Suppressor macrophage treated with lipopolysaccharide for 1 hour (primary cell): ENCODE measurements around the gene CHST6.
A peak's percentile ranks its signal among the peaks of the same experiment; 100 is the strongest.
"Not testable (repeated sequence)": the region's sequence is repeated elsewhere in the genome, so short reads cannot be mapped to it uniquely, and the experiment has no call there.

Experiments used
- DNase-seq, 3 donors: peaks; one replicate each; pipeline ENCODE4 v3.0.0-alpha.2; 2020 to 2022

CHST6 gene

DNA sequence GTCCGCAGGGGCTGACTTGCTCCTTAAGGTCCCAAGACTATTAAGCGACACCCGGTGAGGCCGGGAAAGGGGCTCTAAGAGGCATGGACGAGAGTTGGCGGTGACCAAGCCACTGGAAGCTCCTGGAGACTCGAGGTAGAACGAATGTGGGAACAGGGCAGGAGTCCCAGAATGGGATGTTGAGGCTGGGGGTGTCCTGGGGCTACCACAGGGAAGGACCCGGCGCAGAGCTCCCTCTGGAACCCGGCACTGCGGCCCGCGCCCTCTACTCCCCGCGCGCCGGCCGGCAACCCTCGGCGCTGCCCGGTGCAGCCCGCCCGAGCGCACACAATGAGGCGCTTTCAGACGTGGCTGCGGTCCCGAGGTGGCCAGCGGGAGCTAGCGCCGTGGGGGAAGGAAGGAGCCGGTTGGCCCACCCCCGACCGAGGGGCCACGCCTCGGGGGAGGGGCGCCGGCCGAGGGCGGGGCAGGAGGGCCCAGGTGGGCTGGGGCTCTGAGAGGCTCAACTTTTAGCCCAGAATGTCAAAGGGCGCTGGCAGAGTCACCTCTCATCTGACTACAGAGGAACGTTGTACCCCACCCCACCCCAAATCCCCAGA, at the start of gene CHST6:
Gene CHST6 (minus strand): TSS at position 366 of the 599 bp plus-strand sequence. CDS start 15,613 bp downstream, outside the sequence.
- peak; percentile 29 to 71 (median 47) for DNase-seq

DNA sequence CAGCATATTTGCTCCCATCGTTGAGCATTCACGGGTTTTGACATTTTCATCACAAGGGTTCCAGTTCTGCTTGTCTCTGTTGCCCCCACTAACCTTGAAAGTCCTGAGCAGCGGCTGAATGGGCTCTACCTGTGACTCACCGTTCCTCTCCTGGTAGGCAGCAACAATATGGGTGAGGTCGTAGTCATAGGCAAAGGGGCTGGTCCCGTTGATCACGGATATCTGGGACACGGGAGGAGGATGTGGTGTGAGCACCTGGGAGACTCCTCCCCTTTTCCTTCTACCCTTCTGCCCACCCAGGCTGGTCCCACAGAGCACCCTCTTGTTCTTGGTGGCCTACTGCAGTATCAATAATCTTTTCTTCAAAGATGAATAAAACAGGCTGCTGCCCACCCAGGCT, 47.2 kb upstream of the CHST6 start:
- not testable (repeated sequence) for DNase-seq

DNA sequence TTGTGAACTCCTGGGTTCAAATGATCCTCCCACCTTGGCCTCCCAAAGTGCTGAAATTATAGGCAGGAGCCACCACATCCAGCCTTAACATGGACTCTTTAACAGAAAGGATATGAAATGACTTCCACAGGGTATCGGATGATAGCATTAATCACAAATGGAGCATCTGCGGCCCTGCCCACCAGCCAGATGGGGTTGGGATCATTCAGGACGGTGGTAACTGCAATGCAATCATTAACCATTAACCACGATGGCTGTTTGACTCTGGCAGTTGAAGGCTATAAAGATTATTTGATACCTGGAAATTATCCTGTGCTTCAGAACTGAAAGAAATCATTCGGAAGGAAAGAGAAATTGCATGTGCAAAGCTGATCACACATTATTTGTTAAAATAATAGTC, 46.0 kb upstream of the CHST6 start:
- DNase-seq: no peak

DNA sequence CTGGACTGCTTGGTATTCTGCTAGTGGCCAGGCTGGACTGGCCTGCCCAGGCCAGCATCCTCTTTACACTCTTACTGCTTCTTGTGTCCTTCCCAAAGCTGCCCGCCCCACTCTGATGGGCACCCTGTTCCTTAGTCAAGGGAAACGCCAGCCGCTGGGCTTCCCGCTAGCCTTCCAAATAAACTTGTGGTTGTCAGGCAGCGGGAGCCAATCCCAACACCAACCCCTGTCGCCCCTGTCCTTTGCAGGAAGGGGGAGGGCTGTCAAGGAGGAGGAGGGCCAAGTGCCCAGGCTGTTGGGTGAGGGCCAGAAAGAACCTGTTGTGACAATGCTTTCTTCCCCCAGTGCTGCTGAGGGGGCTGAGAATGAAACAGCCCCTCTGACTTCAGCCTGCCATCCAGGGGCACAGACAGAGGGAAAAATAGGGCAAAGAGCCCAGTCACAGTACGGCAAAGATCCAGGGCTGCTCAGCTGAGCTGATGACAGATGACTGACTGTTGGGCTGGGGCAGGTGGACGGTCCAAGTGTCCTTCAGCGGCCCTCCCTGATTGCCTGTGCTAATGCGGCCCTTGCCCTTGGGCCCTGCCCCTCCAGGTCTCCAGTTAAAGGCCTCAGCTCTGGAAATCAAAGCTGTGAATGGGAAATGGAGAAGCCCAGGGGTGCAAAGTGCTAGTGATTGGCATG, 43.8 kb upstream of the CHST6 start:
- DNase-seq: not testable (repeated sequence)

DNA sequence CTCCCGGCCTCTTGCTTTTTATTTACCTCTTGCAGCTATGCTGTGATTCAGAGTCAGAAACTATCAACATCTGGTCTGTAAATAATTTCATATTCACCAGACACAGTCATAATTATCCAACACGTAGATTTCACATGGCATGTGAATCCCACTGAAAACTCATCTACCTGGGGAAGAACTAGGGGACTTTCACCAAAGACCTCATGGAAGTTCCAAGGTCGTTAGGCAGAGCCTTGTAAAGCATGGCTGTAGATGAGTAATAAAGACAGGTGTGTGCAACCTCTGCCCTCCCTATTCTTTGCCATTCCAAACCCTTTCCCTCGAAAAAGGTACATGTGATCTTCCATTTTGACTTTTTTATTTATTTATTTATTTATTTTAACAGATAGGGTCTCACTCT, 42.5 kb upstream of the CHST6 start:
- DNase-seq: no peak

DNA sequence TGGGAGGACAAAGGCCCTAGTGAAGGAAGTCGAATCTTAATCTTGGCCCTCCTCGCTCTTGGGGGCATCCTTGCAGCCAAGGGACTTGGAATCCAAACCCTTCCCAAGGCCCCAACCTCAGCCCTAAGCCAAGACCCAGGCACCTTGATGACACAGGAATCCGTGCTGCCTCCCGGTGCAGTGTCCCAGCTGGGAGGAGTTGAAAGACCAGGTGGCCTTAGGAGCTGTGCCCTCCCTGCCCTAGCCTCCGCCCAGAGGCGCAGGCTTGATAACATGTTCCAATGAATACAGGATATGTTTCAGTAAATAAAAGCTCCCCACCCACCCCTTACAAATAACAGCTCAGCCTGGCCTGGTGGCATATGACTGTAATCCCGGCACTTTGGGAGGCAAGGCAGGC, 40.7 kb upstream of the CHST6 start, which contains the start of gene CHST5:
Gene CHST5 (minus strand): TSS at position 208 of the 400 bp plus-strand sequence. CDS start 5,724 bp downstream, outside the sequence.
- no peak for DNase-seq

DNA sequence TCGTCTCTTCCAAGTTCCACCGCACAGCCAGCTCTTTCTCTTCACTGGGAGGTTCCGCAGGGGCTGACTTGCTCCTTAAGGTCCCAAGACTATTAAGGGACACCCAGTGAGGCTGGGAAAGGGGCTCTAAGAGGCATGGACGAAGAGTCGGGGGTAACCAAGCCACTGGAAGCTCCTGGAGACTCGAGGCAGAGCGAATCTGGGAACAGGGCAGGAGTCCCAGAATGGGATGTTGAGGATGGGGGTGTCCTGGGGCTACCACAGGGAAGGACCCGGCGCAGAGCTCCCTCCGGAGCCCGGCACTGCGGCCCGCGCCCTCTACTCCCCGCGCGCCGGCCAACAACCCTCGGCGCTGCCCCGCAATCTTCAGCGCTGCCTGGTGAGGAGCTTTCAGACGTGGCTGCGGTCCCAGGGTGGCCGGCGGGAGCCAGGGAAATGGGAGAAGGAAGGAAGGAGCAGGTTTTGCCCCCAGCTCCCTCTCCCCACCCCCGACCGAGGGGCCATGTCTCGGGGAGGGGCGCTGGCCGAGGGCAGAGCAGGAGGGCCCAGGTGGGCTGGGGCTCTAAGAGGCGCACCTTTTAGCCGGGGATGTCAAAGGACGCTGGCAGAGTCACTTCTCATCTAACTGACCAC, 40.1 kb upstream of the CHST6 start:
- no peak for DNase-seq

DNA sequence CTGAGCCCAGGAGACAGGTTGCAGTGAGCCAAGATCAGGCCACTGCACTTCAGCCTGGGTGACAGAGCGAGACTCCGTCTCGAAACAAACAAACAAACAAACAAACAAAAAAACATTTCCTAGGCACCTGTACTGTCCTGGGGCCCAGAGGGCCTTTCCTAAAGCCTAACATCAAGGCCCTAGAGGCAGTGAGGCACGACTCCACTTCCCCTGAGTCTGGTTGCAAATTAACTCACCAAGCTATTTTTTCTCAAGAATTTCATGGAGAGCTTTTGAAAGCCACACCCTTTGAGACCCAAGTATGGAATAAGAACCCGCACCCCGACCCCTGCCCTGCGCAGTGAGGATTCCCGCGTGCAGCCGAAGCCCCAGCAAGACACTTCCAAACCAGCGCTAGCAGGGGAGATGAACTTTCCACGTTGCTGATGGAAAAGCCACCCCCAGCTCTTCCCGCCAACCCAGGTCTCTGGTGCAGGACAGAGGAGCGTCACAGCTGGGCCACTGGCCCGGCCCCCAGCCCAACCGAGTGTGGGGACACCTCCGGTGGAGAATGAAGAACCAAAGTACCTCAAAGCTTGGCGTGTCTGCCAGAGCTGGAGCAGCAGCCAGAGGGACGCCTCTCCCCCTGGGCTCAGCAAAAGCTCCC, 39.4 kb upstream of the CHST6 start:
- DNase-seq: no peak

DNA sequence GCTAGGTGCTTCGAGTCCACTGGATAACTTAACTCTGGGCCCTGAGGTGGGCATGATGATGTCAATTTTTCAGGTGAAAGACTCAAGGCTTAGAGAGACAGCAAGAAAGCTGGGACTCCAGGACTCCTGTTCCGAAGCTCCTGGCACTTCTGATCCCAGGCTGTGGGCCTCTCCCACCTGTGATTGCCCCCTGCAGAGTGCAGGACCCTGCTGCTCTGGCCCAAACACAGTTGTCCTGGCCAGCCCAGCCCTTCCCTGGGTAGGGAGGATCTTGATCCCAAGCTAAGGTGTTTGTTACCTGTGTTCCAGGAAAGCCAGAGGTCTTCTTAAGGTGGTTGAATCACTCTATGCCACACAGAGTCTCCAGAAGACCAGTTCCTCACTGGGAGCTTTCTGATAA, 37.5 kb upstream of the CHST6 start:
- no peak for DNase-seq

DNA sequence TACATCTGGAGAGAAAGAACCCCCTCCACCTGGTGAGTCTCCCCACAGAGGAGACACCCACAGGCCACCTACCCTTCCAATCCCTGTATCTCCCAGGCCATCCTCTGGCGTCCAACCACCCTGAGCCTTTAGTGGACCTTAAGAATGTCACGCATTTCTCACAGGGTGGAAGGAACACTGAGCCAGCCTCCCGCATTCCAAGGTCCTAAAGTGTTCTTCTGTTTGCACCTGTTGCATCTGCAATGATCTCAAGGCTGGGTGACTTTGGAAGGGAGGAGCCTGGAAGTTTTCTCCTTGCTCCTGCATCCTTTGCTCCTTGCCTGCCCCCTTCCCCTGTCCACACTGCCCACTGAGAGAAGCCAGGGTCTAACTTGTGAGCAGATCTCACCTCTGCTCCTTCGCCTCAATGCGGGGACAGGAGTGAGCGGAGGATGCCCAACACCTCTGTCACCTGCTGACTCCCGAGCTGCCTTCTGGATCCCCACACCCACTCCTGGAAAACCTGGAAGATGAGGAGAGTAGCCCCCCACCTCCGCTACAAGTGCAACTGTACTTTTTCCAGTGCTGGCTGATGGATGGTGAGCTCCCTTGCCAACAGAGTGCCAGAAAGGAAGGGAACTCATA, 37.0 kb upstream of the CHST6 start:
- DNase-seq: no peak

DNA sequence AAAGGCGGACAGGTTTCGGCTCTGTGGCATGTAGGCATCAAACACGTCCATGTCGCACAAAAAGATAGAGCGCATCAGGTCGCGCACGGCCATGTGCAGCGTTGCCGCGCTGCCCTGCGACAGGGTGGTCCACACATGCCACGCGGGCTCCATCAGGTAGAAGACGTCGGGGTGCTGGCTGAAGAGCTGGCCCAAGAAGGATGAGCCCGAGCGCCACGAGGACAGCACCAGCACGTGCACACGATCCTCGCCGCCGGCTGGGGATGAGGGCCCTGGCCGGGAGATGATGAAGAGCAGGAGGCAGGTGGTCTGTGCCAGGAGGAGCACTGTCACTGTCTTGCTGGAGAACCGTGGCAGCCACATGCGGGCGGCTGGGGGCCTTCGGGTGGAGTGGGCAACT, 34.7 kb upstream of the CHST6 start:
- no peak for DNase-seq

DNA sequence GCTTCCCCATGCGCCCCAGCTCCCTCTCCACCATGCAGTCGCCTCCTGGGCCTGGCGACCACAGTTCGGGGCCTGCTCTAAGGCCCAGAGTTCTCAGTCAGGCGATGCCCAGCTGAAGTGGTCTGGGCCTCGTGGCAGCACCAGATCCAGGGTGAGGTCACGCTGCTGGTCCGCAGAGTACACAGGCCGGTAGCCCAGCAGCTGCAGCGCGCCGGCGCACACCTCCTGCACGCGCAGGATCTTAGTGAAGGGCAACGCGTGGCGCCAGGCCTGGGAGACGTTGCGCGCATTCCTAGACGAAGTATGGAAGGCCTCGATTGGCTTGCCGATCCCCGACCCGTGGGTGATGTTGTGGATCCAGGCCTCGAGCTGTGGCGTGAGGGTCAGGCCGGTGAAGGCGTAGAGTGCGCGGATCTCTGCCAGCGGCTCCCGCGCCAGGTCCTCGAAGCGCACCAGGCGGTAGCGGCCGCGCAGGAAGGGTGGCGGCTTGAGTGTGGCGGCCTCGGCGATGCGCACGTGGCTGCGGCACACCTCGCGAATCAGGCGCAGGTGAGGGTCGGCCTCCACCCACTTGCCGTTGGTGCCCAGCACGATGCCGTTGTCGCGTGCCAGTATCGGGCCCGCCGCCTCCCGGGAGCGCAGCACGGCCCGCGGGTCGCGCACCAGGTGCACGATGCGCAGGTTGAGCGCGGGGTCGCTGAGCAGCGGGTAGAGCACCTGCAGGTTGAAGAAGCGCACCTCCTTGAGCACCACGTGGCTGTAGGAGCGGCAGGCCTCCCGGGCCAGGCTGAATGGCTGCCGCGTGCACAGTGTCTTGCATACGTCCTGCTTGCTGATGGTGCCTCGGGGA, 34.0 kb upstream of the CHST6 start:
- no peak for DNase-seq

DNA sequence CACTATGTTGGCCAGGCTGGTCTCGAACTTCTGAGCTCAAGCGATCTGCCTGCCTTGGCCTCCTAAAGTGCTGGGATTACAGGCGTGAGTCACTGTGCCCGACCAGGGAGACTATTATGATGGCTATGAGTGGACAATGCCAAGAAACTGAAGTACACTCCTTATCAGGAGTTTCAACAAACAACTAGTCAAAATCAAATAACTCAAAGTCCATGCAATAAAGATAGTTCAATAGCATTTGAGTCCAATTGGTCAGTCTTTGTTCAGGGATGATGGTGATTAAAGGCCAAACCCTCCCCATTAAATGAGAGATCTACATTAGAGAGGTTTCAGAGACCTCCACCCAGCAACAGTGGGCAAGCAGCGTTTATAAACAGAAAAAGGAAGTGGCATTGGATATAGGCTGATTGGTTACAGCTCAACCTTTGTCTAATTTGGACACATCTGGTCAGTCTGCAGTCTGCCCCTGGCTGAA, 32.6 kb upstream of the CHST6 start:
- no peak for DNase-seq

DNA sequence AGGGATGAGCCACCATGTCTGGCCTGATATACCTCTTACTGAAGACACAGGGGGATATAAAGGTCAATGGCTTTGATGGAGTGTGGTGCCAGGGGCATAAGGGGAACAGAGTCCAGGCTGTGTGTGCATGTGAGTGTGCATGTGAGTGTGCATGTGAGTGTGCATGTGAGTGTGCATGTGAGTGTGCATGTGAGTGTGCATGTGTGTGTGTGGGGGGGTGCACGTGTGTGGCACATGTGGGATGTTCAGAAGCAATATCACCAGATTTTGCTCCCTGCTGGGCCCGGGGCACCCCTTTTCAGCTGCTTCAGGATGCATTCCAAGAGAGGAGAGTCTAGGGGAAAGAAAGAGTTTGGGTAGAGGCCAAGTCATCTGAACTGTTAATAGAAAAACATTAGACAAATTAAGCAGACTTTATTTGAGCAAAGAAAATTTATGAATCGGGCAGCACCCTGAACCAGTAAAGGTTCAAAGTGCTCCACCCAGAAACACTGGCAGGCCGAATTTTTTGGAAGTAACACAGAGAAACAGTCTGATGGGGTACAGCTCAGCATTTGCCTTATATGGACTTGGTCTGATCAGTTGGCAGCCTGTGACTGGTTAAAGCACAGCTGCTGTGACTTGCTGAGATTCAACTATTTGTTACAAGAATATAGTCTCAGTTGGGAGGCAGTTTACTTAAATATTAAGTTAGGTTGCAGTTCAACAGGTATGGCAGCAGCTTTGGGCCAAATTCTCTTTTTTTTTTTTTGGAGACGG, 31.0 kb upstream of the CHST6 start:
- DNase-seq: no peak

DNA sequence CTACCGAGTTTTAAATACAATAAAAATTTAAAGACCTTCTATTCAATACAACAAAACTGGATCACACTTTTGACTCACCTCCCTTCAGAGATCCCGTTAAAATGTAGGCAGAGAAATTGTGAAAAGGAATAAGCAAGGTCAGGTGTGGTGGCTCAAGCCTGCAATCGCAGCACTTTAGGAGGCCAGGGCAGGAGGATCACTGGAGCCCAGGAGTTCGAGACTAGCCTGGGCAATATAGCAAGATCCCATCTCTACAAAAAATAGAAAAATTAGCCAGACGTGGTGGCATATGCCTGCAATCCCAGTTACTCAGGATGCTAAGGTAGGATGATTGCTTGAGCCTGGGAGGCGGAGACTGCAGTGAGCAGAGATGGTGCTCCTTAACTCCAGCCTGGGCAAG, 23.9 kb upstream of the CHST6 start:
- DNase-seq: no peak

DNA sequence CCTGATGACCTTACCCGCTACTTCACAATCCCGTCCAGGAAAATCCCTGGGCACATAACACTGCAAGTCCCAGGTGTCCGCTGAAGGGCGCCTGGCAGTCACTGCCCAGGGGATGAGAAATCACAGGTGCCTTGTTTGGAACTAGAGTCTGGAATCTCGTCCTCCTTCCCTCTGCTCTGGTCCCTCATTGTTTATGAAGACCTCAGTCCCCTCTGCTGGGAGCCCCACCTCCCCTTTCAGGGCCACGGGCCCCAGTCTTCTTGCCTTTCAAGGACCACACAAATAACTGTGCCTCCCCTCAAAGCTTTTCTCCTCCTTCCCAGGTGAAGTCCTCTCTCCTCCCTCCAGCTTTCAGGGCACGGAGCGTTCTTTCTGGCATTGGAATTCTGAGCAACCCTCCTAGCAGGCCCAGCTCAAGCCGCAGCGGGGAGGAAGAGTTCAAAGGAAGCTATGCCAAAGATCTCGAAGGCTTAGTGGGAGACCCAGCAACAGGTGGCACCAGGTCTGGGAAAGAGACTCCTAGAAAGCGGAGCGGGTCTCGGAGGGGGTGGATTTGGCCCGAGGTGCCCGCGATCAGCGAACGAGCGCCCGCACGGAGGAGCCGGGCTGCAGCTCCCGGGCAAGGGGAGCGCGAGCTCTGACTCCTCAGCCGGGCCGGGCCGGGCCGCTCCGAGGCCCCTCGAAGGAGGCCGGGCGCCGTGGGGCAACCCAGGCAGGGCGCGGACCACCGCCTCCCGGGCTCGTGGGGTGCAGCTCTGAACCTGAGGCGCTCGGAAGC, 21.1 kb upstream of the CHST6 start:
- peak in 2 of 3 donors; percentile 30 to 54 for DNase-seq

DNA sequence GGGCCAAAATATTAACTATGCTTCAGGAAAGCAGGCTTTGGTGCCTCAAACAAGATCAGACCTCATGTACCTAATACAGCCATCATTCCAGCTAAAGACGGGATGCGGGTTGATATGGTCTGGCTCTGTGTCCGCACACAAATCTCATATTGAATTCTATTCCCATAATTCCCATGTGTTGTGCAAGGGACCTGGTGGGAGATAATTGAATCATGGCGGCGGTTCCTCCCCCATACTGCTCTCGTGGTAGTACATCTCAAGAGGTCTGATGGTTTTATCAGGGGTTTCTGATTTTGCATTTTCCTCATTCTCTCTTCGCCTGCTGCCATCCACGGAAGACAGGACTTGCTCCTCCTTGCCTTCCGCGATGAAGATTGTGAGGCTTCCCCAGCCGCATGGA, 19.1 kb upstream of the CHST6 start:
- DNase-seq: no peak

DNA sequence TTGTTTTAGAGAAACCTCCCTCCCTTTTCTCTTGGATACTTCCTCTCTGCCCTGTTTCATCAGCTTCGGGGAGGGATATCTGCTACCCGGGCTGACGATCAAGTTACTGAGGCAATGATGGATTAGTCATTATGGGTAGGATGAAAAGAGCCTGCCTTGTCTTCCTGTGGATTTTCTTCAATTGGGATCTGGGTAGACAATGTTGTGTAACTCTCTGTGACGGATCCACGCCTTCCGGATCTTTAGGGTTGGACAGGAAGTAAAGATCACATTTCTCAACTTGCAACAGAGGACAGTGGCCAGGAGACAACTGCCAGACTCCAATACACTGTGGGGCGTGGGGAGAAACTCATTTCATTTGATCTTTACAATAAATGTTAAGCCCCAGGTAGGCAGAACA, 11.3 kb upstream of the CHST6 start:
- DNase-seq: peak; percentile 92 to 98 (median 98)

DNA sequence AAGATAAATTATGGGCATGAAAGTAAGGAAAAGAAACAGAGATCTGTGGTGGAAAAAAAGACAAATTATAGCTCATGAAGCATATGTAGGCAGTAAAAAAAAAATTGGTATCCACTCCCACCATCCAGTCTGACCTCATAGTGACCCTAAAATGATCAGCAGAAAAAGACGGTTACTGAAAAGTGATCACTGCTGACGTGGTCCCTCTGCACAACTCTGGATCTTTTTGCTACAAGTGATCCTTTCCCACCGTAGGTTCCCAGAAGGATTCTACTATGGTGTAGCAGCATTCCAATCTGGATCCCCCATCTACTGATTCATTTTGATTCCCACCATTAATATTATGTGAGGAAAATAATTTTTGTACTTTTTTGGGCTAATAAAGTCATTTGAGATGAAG, 10.9 kb upstream of the CHST6 start:
- DNase-seq: no peak

DNA sequence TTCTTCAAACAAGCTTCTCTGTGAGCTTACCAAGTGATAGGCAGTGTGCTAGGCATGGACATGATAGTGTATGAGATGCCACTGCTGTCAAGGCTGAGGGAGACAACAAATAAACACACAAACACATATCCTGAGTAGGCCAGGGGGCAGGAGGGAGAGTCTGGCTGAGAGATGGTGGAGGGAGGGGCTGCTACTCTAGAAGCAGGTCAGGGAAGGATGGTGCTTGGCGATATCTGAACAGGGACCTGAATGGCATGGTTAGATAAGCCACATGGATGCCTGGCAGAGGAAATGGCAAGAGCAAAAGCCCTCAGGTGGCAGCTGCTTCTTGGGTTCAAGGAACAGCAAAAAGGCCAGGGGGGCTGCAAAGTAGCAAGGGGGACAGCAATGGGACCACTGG, 8.6 kb upstream of the CHST6 start:
- DNase-seq: no peak
